Renal pelvis (tissue), 4 donors: ENCODE measurements around the gene ATP6V1B1. TPM values are rescaled to one million over a fixed set of nuclear protein-coding genes. Genes with fewer than 3 reads are reported as not detected.

Experiments used
- DNase-seq: peaks from one replicate; pipeline ENCODE4 v3.0.0-alpha.2; 2013
- polyA plus RNA-seq, 3 donors: library from polyadenylated mRNA; unstranded; fragments of 120-200 nt; gene quantifications; one replicate each; pipeline ENCODE4 v1.2.1, GENCODE V29; 2013; ENCODE audit not compliant: insufficient read length in 3 of 3

ATP6V1B1 gene
- polyA plus RNA-seq, 3 donors: 78.2 to 108 (median 78.6) TPM

DNA sequence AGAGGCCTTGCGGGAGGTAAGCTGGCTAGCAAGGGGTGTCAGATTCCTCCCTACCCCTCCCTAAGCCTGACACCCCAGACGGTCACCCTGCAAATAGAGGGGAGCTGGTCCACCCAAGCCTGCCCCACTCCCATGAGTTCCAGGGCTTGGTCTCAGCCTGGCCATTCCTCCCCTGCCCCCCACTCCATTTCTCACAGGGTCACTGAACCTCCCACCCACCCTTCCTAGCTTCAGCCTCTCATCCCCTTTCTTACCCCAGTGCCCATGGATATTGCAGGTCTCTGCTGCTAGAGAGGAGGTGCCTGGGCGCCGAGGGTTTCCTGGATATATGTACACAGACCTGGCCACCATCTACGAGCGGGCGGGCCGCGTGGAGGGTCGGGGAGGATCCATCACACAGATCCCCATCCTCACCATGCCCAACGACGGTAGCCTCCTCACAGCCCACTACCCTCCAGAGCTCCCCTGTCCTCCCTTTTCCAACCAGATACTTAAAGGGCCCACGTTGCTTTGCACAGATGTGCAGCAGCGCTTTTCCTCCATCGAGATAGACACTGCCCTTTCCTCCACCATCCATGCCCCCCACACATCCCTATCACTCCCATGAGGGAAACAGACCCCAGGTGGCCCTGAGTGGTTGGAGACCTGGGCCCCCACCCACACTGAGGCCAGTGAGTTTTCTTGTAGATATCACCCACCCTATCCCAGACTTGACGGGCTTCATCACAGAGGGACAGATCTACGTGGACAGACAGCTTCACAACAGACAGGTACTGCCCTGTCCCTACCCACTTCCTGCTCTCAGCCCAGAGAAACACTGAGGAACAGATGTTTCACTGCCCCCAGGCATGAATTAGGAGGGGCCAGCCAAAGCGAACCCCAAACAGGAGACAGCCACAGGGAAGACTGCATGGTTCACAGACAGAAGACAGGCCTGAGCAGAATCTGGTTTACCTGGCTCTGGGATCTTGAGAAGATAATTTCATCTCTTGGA is 27.5 kb downstream of the ATP6V1B1 start:
- DNase-seq: no peak

DNA sequence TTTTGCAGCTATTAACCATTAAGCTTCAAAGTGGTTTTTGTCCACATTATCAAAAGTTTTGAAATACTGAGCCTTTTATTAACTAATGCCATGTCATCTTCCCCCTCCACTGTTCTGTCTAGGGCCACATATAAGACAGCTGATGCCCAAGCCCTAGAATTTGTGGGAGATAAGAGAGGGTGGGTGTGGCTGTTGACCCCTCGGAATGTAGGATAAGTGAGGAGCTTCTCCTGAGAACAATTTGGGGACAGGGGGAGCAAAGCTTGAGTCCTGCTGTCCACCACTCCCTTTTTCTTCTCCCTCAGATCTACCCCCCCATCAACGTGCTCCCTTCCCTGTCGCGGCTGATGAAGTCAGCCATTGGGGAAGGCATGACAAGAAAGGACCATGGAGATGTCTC is 28.4 kb downstream of the ATP6V1B1 start:
- DNase-seq: no peak

DNA sequence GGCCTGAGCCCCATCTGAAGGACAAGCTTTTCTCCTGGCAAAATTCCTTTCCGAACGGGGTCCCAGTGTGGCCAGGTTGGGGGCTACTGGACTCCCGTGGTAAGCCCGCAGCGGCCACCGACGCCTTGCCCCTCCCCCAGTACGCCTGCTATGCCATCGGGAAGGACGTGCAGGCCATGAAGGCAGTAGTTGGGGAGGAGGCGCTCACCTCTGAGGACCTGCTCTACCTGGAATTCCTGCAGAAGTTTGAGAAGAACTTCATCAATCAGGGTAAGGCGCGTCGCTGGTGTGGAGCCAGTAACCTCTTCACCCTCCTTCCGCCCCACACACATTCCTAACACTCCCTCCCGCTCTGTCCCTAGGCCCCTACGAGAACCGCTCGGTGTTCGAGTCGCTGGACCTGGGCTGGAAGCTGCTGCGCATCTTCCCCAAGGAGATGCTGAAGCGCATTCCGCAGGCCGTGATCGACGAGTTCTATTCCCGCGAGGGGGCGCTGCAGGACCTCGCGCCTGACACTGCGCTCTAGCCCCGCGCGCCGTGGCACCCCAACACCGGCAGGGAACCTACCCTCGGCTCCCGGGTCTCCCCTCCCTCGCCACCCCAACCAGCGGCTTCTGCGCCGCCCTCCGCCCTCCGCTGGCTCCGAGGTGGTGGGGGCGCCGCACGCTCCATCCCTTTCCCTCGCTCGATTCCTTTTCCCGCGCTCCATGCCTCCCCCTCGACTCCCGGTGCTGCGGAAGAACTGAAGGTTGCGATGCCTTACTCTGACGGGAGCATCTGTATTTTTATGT is 29.1 kb downstream of the ATP6V1B1 start:
- no peak for DNase-seq

DNA sequence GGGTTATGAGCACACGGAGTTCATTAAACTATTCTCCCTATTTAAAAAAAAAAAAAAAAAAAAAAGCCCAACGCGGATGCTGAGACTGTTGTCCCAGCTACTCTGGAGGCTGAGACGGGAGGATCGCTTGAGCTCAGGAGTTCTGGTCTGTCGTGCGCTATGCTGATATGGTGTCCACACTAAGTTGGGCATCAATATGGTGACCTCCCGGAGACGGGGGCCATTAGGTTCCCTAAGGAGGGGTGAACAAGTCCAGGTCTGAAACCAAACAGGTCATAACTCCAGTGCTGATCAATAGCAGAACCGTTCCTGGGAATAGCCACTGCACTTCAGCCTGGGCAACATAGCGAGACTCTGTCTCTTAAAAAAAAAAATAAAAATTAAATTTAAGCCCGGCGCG is 29.8 kb downstream of the ATP6V1B1 start:
- no peak for DNase-seq

DNA sequence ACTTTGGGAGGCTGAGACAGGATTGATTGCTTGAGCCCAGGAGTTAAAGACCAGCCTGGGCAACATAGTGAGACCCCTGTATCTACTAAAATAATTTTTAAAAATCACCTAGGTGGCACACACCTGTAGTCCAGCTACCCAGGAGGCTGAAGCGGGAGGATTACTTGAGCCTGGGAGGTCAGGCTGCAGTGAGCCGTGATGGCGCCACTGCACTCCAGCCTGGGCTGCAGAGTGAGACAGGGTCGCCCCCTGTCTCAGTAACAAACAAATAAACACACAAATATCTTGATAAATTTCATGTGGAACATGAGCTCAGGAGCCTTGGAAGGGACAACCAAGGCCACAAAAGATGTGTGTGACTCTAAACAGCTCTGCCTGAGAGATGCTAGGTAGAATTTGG is 31.0 kb downstream of the ATP6V1B1 start:
- no peak for DNase-seq

DNA sequence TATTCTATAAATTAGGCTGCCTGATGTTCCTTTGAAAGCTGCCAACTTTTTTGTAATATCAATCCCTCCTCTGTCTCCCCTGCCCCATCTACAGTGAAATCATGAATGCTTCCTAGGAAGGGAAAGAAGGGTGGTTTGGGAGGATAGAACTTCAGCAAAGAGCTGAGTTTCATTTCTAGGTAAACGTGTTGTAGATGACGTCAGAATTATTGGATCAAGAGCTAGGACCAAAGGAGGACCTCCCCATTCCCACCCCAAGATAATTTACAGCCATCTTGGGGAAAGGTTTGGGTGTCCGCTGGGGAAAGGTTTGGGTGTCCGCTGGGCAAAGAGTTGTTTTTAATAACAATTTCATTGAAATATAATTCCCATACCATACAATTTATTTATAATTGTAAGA is 31.5 kb downstream of the ATP6V1B1 start:
- no peak for DNase-seq

DNA sequence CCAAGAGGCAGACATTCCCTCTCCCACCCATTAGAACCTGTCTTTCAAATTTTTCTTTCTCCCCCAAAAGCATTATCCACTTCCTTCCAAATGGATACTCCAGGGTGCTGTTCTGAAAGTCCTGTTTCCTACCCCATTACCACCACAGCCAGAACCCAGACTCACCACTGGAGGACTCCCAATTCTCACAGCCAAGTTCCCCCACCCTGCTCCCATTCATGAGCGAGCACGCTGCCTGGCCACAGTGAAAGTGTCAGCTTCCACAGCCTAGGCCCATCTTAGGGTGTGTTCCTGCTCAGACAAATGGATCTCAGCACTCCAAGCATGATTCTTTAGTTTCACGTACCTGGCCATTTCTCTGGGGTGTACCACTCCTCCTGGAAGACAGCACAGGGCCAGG is 38.9 kb downstream of the ATP6V1B1 start:
- DNase-seq: no peak

DNA sequence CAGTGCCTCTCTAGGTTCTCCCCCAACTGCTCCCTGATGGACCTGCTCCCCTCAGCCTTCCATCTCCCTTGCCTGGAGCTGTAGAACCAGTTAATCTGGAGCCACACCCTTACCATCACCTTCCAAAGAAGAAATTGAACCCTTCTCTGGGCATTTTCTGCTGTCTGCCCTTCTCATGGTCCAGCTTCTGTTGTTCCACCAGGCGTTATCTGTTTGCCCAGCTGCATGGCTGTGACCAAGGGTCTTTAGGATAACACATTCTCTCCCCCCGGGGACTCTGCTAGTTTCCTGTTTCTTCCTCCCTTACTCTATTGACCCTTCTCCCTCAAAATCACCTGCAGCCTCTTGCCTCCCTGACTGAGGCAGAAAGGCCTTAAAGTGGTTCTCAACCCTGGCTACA is 39.5 kb downstream of the ATP6V1B1 start:
- no peak for DNase-seq

DNA sequence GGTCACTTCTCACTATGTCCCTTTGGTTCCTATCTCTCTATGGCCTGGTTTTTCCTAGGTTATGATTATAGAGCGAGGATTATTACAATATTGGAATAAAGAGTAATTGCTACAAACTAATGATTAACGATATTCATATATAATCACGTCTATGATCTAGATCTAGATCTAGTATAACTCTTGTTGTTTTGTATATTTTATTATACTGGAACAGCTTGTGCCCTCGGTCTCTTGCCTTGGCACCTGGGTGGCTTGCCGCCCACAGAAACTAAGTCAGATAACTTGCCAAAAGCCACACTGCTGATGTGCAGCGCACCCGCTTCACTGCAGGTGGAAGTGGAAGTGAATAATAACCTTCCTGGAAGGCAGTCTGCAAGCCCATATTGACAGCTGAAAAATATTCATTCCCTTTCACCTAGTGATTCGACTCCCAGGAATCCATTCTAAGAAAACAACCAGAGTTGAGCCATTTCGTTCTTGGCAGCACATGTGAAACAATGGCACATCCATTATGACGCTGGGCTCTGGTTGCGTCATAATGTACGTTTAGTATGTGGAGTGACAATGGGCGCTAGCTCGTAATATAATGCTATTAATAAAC is 42.0 kb downstream of the ATP6V1B1 start:
- no peak for DNase-seq

DNA sequence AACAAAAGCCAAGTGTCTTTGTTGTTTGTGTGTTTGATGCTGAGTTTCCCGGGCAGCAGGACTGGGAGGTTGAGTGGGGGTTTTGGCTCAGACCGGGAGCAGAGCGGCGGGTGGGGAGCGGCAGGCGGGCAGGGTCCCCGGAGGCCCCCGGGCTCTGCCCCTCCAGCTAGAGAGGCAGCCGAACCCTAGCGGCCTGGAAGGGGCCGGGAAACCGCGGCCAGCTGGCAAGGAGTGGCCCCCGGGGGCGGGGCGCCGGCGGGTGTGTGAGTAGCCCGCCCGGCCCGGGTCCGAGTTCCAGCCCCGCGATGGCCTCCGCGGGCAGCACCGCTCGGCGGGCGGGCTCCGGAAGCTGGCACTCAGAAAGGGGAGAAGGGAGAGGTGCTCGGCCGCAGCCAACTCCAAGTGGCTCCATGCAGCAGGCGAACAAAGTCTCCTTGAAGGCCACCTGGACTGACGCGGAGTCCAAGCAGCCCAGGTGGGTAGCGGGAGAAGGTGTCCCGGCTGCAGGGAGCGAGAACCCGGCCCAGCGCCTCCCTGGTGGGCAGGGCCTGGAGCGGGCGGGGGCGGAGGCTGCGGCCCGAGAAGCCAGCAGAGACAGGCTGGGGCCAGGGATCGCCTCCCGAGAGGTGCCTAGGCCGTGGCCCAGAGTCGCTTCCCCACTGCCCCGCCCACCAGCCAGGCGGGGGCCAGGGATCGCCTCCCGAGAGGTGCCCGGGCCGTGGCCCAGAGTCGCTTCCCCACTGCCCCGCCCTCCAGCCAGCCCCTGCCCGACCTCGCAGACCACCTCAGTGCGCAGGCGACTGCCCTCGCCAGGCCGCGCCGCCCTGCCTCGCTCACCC is 42.9 kb downstream of the ATP6V1B1 start, which contains the start of gene ANKRD53:
Gene ANKRD53, plus strand, starts transcription at position 290 of the 839 bp plus-strand sequence. Its CDS starts 16 bp downstream, at position 306.
- no peak for DNase-seq

DNA sequence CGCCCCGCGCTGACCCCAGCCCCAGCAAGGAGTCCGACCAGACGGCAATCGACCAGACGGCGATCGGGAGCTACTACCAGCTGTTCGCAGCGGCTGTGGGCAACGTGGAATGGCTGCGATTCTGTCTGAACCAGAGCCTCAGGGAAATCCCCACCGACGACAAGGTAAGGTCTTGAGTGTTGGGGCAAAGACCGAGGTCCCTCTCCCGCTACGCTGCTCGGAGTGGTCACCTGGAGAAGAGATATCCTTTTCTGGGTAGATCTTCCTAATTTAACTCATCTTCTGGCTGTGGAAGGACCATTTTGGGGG is 43.4 kb downstream of the ATP6V1B1 start:
- DNase-seq: no peak

DNA sequence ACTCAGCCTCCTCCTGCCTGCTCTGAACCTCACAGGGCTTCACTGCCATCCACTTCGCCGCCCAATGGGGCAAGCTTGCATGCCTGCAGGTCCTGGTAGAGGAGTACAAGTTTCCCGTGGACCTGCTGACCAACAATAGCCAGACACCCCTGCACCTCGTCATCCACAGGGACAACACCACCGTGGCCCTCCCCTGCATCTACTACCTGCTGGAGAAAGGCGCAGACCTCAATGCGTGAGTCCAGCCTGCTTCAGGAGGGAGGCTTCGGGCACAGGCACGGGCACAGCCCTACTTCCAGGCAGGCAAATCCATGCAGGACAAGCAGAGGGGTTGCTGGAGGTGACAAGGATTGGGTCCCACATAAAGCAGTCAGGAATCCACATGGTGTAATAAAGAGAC is 43.9 kb downstream of the ATP6V1B1 start:
- no peak for DNase-seq

DNA sequence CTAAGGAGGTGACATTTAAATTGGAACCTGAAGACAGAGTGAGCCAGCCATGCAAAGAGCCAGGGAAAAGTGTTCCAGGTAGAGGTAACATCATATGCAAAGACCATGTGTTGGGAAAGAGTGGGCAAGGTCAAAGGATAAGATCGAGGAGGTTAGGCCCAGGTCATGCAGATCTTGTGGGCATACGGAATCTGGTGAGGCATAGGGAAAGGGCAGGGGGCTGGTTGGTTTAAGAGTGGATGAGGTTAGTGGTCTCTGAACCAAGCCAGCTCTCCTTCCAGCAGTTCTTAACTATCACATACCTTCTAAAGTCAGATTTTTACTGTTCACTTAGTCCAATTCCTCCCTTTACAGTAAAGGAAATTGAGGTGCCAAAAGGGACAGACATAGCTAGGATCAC is 45.7 kb downstream of the ATP6V1B1 start:
- no peak for DNase-seq

DNA sequence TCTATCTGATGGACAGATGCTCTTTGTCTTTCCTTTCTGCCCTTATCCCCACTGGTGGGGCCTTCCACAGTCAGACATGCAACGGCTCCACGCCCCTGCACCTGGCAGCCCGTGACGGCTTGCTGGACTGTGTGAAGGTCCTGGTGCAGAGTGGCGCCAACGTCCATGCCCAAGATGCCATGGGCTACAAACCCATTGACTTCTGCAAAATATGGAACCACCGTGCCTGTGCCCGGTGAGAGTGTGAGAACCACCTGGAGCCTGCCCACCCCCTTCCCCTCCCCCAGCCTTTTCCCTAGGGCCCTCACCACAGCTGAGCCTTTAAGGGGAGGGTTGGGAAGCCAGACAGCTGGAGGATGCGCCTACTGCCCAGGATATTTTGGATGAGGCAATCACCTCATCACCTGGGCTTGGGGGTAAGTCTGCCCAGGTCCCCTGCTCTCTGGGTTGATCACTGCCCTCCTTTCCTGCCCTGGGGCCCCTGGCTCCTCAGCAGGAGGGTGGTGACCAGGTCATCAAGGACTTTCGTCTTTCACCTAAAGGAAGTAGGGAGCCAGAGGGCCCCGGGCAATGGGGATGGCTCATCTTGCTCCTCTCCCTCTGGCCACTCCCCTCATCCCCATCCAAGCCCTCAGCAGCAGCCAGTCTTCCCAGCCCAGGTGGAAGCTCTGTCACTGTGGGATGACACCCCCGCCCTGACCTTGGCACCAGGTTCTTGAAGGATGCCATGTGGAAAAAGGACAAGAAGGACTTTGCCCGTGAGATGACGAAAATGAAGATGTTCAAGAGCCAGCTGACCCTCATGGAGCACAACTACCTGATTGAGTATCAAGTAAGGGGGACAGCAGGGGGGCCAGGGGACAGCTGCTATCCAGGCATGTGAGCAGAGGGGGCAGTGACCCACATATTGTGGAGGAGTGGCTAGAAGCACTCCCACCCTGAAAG is 46.4 kb downstream of the ATP6V1B1 start:
- DNase-seq: no peak

DNA sequence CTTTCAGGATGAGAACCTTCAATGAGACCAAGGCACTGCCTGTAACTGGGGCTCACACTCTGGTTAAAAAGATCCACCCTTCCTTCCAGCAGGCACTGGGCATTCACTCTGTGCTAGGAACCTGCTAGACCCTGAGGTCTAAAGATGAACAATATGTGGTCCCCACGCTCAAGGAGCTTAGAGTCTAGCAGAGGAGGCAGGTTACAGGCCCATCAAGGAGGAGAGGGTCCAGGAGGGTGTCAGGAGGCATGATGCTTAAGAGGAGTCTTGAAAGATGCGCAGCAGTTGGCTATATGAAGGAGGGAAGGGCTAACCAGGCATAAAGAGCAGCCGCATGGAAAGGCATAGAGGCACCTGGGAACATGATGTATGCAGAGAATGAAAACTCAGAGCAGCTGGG is 47.3 kb downstream of the ATP6V1B1 start:
- no peak for DNase-seq

DNA sequence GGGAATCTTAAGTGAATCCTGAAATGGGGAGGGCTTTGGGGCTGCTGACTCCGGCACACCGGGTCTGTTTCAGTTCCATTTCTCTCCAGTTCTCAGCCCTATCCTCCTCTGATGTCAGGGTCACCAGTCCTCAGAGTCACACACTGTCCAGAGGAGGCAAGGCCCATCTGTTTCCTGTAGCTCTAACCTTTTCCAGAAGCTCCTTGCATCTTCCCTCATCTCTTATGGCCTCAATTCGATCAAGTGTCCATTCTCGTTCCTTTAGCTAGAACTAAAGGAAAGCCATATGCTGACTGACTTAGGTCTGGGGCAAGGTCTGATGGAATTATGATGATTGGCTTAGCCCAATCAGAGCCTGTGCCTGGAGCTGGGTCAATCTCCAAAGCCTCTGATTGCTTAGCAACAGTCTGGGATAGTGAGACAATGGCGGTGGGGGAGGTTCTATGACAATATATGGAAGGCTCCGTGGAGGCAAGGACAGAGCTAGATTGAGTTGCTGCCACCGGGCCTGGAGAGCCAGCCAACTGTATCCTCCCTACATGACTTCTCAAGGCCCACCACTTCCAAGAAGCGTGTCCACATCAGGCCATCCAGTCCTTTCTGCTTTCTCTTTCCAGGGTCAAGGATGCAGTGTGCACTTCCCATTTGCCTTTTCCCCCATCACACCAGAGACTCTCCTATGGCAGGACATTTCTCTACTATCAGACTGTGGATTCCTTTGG is 48.0 kb downstream of the ATP6V1B1 start:
- no peak for DNase-seq

DNA sequence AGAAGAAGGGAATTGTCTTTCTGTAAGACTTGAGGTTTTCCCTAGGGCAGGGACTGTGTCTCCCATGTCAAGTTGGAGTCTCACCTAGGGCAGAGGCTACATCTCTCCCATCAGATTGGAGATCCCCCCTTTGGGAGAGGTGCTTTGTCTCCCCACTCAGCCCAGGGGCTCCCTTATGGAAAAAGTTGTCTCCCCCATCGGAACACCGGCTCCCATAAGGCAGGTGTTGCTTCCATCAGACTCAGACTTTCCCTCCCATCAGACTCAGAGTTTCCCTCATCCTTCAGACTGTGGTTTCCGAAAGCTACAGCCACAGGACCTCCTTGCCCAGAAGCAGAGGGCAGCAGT is 48.5 kb downstream of the ATP6V1B1 start:
- DNase-seq: no peak

DNA sequence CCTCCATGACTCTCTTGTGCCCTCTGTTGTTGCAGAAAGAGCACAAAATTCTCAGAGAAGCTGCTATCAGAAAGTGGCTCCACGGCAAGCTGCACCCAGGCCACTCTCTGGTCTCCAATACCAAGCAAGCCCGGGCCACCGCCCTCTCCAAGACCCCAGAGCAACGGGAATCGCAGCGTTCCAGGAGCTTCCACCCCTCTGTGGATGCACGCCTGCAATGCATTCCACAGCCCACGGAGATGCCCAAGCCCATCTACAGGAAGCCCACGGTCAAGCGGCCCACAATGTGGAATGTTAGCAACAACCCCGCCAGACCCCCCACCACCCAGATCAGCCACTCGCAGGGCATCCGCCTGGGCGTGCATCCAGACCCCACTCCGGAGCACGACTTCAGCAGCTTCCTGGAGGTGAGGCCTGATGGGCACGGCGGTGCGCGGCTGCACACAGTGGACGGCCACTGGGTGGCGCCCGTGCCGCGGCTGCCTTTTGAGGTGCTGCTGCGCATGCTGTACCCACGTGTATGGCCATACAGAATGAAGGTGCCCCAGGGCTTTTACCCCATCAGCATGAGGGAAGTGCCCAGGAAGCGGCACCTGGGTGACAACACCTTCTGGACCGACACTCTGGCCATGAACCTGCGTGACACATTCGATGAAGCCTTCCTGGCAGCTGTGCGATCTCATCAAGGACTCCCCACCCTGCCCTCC is 49.0 kb downstream of the ATP6V1B1 start:
- DNase-seq: no peak

DNA sequence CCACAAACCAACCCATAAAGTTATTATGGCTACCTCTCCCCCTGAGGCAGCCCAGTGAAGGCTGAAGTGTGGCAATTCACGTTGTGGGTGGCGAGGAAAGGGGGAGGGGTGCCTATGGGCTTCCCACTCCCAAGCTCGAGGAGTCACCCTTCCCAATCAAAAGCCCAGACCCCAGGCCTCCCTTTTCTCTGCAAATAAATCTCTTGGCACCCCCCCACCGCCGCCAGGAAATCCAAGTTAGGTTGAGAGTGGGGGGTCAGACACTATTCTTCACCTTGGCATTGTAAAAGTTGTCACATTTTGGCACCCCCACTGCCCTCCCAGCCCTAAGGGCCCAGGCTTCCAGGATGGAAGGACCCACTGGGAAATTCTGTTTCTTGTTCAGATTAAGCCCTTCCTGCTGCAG is 49.6 kb downstream of the ATP6V1B1 start:
- DNase-seq: no peak
